ENCODE measurements around the gene GDI1.

Gene GDI1

GRCh38 chrX:154477891-154478477 lies 41.0 kb downstream of the GDI1 start:
- in situ Hi-C loops (cut with MboI; ENCODE audit: low sequenced_read_pairs), result no loop called here

DNA sequence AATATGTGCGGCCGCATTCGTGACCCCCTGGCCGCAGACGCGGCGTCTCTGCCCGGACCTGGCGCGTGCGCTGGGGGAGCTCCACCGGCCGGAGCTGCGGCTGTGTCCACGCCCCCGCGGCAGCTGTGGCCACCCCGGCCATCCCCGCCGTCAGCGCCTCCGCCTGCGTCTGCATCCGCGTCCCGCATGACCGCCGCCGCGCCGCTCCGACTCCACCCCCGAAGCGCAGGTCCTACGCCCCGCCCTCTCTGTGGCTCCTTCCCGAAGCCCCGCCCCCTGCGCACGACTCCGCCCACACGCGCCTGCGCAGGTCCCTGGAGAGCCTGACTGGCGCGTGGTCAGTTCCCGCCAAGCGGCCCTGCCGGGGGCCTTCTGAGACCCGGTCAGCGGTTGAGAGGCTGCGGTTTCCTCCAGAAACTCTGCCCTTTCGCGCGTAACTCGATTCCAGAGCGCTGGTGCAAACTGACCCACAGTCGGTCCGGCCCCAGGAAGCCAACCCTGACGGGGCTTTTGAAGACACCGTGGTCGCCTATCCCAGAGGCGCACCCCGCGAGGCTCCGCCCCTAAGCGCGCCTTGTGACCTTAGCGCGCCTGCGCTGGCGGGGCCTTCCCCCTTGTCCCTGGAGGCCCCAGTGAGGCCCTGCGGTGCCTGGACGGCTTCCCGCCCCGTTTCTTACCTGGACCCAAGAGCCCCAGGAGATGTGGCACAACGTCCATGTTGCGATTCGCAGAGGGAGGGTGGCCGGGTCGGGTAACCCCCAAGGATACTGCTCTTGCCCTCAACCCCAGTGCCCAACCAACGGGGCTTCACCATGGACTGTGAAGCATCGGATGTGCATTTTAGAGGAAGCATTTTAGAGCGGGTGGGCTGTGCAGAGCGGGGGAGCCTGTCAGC lies 42.0 kb downstream of the GDI1 start, which contains the start of gene LAGE3:
LAGE3 (minus strand) TSS at position 554 of the 895 bp plus-strand sequence; CDS start at position 188, 366 bp downstream.
- in situ Hi-C loops (cut with MboI; ENCODE audit: low sequenced_read_pairs), result no loop called here

GRCh38 chrX:154481195-154481594 lies 44.2 kb downstream of the GDI1 start:
- in situ Hi-C loops (cut with MboI; ENCODE audit: low sequenced_read_pairs), result no loop called here

DNA sequence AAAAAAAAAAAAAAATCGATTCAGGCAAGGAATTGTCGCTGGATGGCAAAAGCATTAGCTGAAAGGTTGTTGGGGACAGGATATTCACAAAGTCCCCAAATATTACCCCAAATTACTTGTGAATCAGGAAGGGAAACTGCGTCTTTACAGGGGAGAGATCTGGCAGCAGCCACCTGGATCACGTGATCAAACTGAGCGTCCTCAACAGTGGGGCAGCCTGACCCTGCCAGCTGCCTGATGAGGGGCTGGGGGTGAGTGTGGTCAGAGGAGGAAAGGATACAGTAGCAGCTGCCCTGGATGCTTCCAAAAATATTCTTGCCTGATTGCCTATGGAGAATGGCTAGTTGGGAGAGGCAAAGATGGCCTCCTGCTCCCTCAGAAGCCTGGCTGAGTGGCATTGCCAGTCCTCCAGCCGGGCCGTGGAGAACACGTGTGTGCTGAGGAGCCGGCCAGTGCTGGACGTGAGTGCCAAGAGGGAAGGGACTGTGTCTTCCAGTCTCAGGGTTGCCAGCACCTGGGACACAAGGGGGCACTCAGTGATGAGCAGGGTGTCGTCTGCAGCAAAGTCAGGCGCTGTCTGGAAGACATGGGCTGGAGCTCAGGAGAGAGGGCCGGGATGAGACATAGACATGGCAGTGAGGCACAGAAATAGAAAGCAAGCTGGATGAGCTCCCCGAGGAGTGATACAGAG lies 45.1 kb downstream of the GDI1 start:
- in situ Hi-C loops (cut with MboI; ENCODE audit: low sequenced_read_pairs), result no loop called here

- in situ Hi-C loops (cut with MboI; ENCODE audit: low sequenced_read_pairs), result no loop called here
Measured at GRCh38 chrX:154482786-154483185, 45.8 kb downstream of the GDI1 start.

DNA sequence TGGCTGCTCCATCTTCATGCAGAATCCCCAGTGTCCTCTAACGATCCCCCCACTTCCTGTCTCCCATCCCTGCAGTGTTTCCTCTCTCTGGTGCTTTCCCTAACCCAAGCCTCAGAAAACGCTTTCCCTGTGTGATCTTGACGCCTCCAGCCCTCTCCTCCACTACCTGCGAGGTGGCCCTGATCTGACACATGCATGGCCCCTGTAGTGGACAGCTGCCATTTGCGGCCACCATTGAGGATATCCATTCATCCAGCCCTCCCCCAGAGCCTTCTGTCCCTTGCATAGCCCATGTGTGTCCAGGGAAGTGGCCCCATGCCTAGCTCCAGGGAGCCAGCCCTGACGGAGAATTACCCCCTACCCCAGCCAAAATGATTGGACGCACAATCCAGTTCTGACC lies 46.4 kb downstream of the GDI1 start:
- in situ Hi-C loops (cut with MboI; ENCODE audit: low sequenced_read_pairs), result no loop called here

GRCh38 chrX:154484255-154485149 lies 47.5 kb downstream of the GDI1 start:
- in situ Hi-C loops (cut with MboI; ENCODE audit: low sequenced_read_pairs), result no loop called here

- in situ Hi-C loops (cut with MboI; ENCODE audit: low sequenced_read_pairs), result no loop called here
Measured at GRCh38 chrX:154485150-154486051, 48.4 kb downstream of the GDI1 start.

DNA sequence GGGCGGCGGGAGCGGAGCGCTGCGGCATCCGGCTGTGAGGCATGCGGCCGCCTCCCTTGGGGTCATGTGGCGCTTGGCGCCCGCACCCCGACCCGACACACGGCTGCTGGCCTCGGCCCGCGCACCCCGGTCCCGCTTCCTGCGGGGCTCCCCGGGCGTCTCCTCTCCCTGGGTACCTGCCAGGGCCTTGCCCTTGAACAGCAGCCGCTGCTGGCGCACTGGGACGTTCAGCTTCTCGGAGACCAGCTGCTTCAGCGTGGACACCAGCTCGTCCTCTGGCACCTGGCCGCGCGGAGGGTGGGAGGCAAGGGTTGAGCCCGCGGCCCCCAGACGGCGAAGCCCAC lies 49.1 kb downstream of the GDI1 start:
- in situ Hi-C loops (cut with MboI; ENCODE audit: low sequenced_read_pairs), result no loop called here

DNA sequence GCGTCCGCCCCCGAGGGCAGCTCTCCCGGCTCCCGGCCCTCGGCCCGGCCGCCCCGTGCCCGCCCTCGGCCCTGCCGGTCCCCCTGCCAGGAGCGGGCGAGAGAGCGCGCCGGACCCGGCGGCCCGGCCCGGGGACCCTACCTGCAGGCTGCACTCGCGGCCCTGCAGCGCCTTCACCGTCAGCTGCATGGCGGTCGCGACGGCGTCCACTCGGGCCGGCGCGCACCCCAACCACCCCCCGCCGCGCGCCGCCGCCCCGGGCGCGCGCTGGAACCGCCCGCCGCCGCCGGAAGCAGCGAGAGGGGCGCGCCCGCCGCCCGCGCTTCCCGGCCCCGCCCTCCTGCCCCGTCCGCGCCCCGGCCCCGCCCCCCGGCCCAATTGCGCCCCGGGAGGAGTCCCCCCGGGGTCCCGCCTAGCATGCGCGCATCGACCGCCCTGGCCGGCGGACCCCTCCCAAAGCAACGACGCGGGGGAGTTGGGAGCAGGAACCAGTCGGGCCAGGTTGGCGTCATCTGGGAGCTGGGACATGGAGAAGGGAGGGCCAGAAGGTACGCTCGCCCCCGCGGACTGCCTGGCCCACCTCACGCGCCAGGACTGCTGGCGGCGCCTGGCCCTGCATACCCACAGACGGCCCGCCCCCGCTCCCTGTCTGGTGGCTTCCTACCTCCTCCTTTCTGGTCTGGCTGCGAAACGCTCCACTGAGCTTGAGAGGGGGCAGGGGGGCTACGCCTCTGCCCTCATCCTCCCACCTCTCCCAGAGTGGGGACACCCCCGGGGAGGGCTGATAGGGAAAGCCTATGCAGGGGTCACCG lies 49.6 kb downstream of the GDI1 start, which contains the start of gene UBL4A:
UBL4A (minus strand) TSS at position 220 of the 812 bp plus-strand sequence; CDS start at position 189, 31 bp downstream.
- in situ Hi-C loops (cut with MboI; ENCODE audit: low sequenced_read_pairs), result no loop called here

- in situ Hi-C loops (cut with MboI; ENCODE audit: low sequenced_read_pairs), result no loop called here
Measured at GRCh38 chrX:154487518-154488290, 50.8 kb downstream of the GDI1 start.

DNA sequence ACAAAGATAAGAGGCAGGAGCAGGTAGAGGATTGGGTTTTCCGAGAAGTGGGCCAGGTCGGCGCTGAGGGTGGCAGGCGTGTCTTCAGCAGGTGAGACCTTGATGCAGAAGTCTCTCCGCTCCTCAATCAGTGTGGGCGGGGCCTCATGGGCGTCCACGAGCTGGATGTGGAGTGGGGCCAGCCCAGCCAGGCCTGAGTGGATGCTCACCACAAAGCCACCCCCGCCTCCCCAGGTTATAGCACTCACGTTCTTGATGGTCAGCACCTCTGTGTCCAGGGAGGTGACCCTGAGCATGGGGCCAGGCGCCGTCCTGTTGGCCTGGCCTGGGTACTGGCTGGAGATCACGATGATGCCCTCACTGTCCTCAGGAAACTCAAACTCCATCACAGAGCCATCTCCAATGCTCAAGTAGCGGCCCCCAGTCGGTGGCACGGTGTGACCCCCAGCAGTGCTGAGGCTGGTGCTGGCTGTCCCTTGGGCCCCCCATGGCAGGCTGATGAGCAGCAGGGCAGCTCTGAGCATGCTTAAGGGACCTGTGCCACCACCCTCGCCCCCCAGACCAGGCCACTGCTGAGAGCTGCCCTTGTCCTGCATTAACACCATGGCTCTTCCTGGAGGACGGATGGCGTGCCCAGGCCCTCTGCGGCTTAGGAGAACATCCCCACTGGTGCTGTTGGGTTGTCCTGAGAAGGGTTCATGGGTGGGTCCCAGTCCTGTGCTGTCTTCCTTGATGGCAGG lies 51.6 kb downstream of the GDI1 start:
- in situ Hi-C loops (cut with MboI; ENCODE audit: low sequenced_read_pairs), result no loop called here

GRCh38 chrX:154489182-154489581 lies 52.2 kb downstream of the GDI1 start:
- in situ Hi-C loops (cut with MboI; ENCODE audit: low sequenced_read_pairs), result no loop called here

DNA sequence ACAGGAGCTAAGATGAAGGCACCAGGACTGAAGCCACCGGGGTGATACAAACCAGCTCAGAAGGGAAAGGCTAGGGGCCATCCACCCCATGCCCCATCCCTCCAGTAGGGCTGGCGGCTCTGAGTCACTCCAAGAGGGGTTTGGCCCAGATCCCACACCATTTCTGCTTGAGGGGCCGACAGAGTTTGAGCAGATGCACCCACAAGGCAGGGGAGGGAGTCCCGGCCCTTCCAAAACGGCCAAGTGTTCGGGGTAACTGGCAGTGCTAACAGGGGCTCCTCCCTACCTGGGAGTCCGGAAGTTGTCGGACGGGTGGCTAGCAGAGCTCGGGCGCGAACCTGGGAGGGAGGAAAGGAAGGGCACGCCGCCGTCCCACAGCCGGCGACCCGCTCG lies 53.1 kb downstream of the GDI1 start:
- in situ Hi-C loops (cut with MboI; ENCODE audit: low sequenced_read_pairs), result no loop called here

DNA sequence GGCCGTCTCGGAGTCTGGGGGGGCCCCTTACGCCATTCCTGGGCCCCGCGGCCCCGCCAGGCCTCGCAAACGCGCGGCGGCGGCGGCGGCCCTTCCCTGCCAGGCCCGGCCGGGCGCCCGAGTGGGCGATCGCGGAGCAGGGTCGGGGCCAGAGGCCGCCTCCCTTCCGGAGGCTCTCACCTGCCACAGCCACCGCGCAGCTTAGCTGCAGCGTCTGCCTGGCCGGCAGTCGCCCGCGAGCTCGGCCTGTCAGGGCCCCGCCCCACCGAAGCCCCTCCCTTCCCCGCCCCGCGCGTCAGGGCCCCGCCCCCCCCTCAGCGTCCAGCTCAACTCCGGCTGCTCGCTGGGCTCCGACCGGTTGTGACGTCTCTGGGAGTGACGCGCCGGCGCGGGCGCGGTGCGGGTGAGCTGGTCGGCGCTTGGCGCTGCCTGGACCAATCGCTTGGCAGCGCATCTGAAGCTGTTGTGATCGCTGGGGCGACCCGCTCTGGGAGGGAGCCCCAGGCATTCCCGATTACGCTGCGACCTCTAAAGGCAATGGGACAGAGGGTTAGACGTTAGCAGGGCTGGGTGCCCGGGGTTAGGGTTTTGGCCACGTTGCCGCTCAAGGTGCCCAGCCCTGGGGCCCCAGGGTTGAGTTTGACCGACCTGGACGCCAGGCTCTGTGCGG lies 53.6 kb downstream of the GDI1 start, which contains the start of gene SLC10A3:
SLC10A3 (minus strand) TSS at position 216 of the 670 bp plus-strand sequence. CDS start 1,689 bp downstream, outside the sequence.
- in situ Hi-C loops (cut with MboI; ENCODE audit: low sequenced_read_pairs), result no loop called here
